ENCODE measurements around the gene SIGLEC12. TPM values are rescaled to one million over a fixed set of nuclear protein-coding genes. Genes with fewer than 3 reads are reported as not detected.

Gene SIGLEC12
- total and polyA plus RNA-seq, 10 donors = 2.0 to 65.1 (median 6.2) TPM

- Histone ChIP-seq H3K27me3 (replicated peaks in 1 of 7) (peaks cover 0 to 15% (median 0%) of the 10 kb centered on the region in 7 donors), H3K4me1 (no peaks in the 10 kb centered on the region), H3K36me3 (no peaks in the 10 kb centered on the region), H3K27ac (no peak overlapping the region), H3K4me3 (no peak overlapping the region), H3K9me3 (peaks cover 0 to 3% (median 0%) of the 10 kb centered on the region in 8 donors)
- TF ChIP-seq POLR2AphosphoS5 (IDR thresholded peaks at IDR 0.05) (no peak), CTCF (IDR thresholded peaks at IDR 0.05 in 8 of 11, conservative IDR thresholded peaks at IDR 0.05 in 3 of 11) (no peak), POLR2A (IDR thresholded peaks at IDR 0.05) (no peak)
- DNase-seq = peak; percentile 34
- 68 to 86% (median 77%) methylated on average over 6 to 8 of the region's 8 CpGs for WGBS, 5 donors
- intact Hi-C loops (cut with DNase I; ENCODE audit: low total_unique reads) = no loop called here
These were observed 23.2 kb upstream of the SIGLEC12 start for GRCh38 chr19:51524666-51525264.

GRCh38 chr19:51521781-51522180, 20.2 kb upstream of the SIGLEC12 start:
- Histone ChIP-seq H3K27me3 (replicated peaks in 1 of 7) (peaks cover 0 to 5% (median 0%) of the 10 kb centered on the region in 7 donors), H3K4me1 (no peaks in the 10 kb centered on the region), H3K4me3 (no peak overlapping the region), H3K9me3 (peaks cover 0 to 8% (median 3%) of the 10 kb centered on the region in 8 donors), H3K36me3 (no peaks in the 10 kb centered on the region), H3K27ac (no peak overlapping the region)
- intact Hi-C loops (cut with DNase I; ENCODE audit: low total_unique reads) = no loop called here
- 50 to 73% (median 58%) methylated on average over 2 of the region's 2 CpGs for WGBS, 5 donors
- DNase-seq = no peak
- TF ChIP-seq POLR2A (IDR thresholded peaks at IDR 0.05) (no peak), POLR2AphosphoS5 (IDR thresholded peaks at IDR 0.05) (no peak), CTCF (IDR thresholded peaks at IDR 0.05 in 8 of 11, conservative IDR thresholded peaks at IDR 0.05 in 3 of 11) (no peak)

DNA sequence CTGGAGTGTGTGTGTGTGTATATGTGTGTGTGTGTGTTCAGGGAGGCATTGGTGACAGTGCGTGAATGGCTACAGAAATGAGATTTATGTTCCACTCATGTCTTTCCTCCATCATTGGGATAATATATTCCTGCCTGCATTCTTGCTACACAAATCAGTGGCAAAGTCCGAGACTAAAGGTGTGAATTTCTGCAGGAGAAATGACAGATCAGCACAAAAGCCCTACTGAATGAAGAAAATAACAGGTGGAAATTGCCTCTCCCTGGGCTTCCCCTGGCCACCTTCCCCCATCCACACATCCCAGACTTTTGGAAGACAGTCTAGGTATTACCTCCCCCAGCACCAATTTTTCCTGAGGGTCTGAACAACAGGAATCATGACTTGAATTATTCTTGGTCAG, 19.8 kb upstream of the SIGLEC12 start:
- H3K27me3 ChIP-seq (replicated peaks in 1 of 7) = peaks cover 0 to 5% (median 0%) of the 10 kb centered on the region in 7 donors
- no peak overlapping the region for H3K4me3 ChIP-seq
- no peak for DNase-seq
- H3K36me3 ChIP-seq = no peaks in the 10 kb centered on the region
- intact Hi-C loops (cut with DNase I; ENCODE audit: low total_unique reads) = no loop called here
- 81 to 96% (median 90%) methylated on average over 2 of the region's 2 CpGs for WGBS, 5 donors
- TF ChIP-seq CTCF (IDR thresholded peaks at IDR 0.05 in 8 of 11, conservative IDR thresholded peaks at IDR 0.05 in 3 of 11) (no peak), POLR2AphosphoS5 (IDR thresholded peaks at IDR 0.05) (no peak), POLR2A (IDR thresholded peaks at IDR 0.05) (no peak)
- H3K27ac ChIP-seq = no peak overlapping the region
- H3K9me3 ChIP-seq = peaks cover 0 to 8% (median 3%) of the 10 kb centered on the region in 8 donors
- H3K4me1 ChIP-seq = no peaks in the 10 kb centered on the region

- TF ChIP-seq CTCF (IDR thresholded peaks at IDR 0.05 in 8 of 11, conservative IDR thresholded peaks at IDR 0.05 in 3 of 11) (no peak), POLR2AphosphoS5 (IDR thresholded peaks at IDR 0.05) (no peak), POLR2A (IDR thresholded peaks at IDR 0.05) (no peak)
- peaks cover 0 to 4% (median 0%) of the 10 kb centered on the region in 7 donors for H3K27me3 ChIP-seq (replicated peaks in 1 of 7)
- 26 to 41% (median 39%) methylated on average over 2 of the region's 2 CpGs for WGBS, 5 donors
- H3K4me3 ChIP-seq = no peak overlapping the region
- peaks cover 0 to 8% (median 3%) of the 10 kb centered on the region in 8 donors for H3K9me3 ChIP-seq
- no peaks in the 10 kb centered on the region for H3K36me3 ChIP-seq
- DNase-seq = no peak
- no peak overlapping the region for H3K27ac ChIP-seq
- intact Hi-C loops (cut with DNase I; ENCODE audit: low total_unique reads) = no loop called here
- H3K4me1 ChIP-seq = no peaks in the 10 kb centered on the region
These were observed 19.1 kb upstream of the SIGLEC12 start for GRCh38 chr19:51520728-51521127.
